Measurements from ENCODE around the gene RGS10.

The RGS10 gene

GRCh38 chr10:119450606-119451299 is 91.8 kb downstream of the RGS10 start:
- no peak overlapping the region for H3K4me3 ChIP-seq (ENCODE audit: low read depth, low read length)
- no peak for TF ChIP-seq CTCF (IDR thresholded peaks at IDR 0.05; ENCODE audit: insufficient read depth, low read depth, low read length, missing control alignments)
- no peak for DNase-seq (ENCODE audit: low read depth)

Data from GM12865 (cell line).